Esophagus muscularis mucosa (tissue), 4 donors: ENCODE measurements around the gene MSN. TPM values are rescaled to one million over a fixed set of nuclear protein-coding genes. Genes with fewer than 3 reads are reported as not detected.
"Not testable (repeated sequence)": the region's sequence is repeated elsewhere in the genome, so short reads cannot be mapped to it uniquely, and the experiment has no call there.

Experiments used
- DNase-seq: peaks from one replicate; pipeline ENCODE4 v3.0.0-alpha.2; 2017; ENCODE audit errors: extremely low spot score
- H3K27ac ChIP-seq, 4 donors: fragments of 200-600 bp; sonication (generic); replicated peaks in 1 of 4; 1 replicate in 3 of 4; 2 replicates in 1 of 4; pipeline ENCODE4 v1.5.1; 2016 to 2019; ENCODE audit warnings: mild to moderate bottlenecking in 1 of 4
- H3K27me3 ChIP-seq, 4 donors: fragments of 200-600 bp; sonication (generic); one replicate each; pipeline versions ENCODE4 v1.5.1 to v1.6.0; 2016 to 2019
- H3K36me3 ChIP-seq, 4 donors: fragments of 200-600 bp; sonication (generic); one replicate each; pipeline ENCODE4 v1.5.1; 2016 to 2019
- H3K4me1 ChIP-seq, 4 donors: fragments of 200-600 bp; sonication (generic); one replicate each; pipeline ENCODE4 v1.5.1; 2016 to 2019
- H3K4me3 ChIP-seq, 4 donors: fragments of 200-600 bp; sonication (generic); 1 replicate in 2 of 4; 2 replicates in 2 of 4; pipeline ENCODE4 v1.5.1; 2016 to 2019; ENCODE audit warnings: mild to moderate bottlenecking in 4 of 4, moderate library complexity in 1 of 4
- H3K9me3 ChIP-seq, 4 donors: fragments of 200-600 bp; sonication (generic); 1 replicate in 3 of 4; 2 replicates in 1 of 4; pipeline ENCODE4 v1.5.1; 2016 to 2019
- EP300 ChIP-seq: sonication (generic); formaldehyde crosslinking; IDR thresholded peaks from one replicate; pipeline ENCODE4 v1.6.1; 2017; ENCODE audit warnings: antibody characterized with exemption
- POLR2A ChIP-seq: fragments of 450-650 bp; IDR thresholded peaks from one replicate; pipeline ENCODE4 v1.6.1; 2017; ENCODE audit warnings: antibody characterized with exemption, moderate library complexity, mild to moderate bottlenecking, low read depth
- POLR2AphosphoS5 ChIP-seq, 2 donors: sonication (generic); formaldehyde crosslinking; IDR thresholded peaks; one replicate each; pipeline ENCODE4 v1.6.1; 2017; ENCODE audit warnings: antibody characterized with exemption in 2 of 2
- WGBS: methylation state at CpG from one replicate; pipeline ENCODE4 v1.1.5; 2018; 5-methylcytosine and 5-hydroxymethylcytosine counted together
- intact Hi-C: fragments of 100-400 bp; cut with DNase I; formaldehyde crosslinking; loops from one replicate; pipeline ENCODE4 v1.15.1; 2023
- total RNA-seq, 4 donors: library from RNA; depleted of rRNA; stranded (reverse); fragments of >200 nt; gene quantifications; one replicate each; pipeline versions ENCODE4 v1.1.0 to v1.2.1, GENCODE V29; 2016
- TF ChIP-seq, protein P1 (sequence below), 3 experiments: fragments of 200-600 bp in 2 of 3; fragments of 450-650 bp in 1 of 3; sonication (generic) in 2 of 3; IDR thresholded peaks; one replicate each; pipeline ENCODE4 v1.5.1; 2017 to 2019; ENCODE audit warnings: antibody characterized with exemption in 3 of 3, mild to moderate bottlenecking in 2 of 3, moderate library complexity in 1 of 3

Gene MSN
- total RNA-seq, 4 donors from 2014 or later: 206 to 311 (median 290) TPM

DNA sequence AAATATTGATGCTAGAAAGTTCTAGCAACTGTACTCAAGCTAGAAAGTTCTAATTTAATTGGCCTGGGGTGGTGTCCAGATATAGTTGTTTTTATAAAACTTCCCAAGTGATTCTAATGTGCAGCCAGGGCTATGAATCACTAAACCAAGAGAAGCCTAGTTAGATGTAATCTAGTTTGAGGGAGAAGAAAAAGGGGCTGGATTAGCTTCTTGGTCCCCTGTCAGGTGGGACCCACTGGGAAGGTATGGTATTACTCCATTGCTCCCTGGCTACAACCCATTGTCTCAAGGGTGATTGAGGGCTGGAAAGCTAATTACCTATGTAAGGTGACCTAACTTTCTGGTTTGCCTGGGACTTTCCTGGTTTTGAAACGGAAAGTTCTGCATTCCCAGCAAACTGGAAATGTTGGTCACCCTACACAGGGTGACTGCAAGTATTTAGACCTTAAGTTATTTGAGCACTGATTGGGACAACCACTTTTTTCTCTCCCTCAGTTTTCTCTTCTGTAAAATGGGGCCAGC lies 23.9 kb upstream of the MSN start:
- Histone ChIP-seq H3K4me1 (peaks cover 29 to 35% (median 32%) of the 10 kb centered on the region in 4 donors), H3K9me3 (no peaks in the 10 kb centered on the region), H3K36me3 (no peaks in the 10 kb centered on the region), H3K4me3 (no peak overlapping the region), H3K27ac (peak overlapping the region; percentile 67 to 75 (median 71)), H3K27me3 (no peaks in the 10 kb centered on the region)
- intact Hi-C loops: loop anchor here (2.0 kb wide), 2 partner anchors 49 to 57 kb away; no protein-coding TSS in a partner anchor
- TF ChIP-seq POLR2A (no peak), POLR2AphosphoS5 (IDR thresholded peaks at IDR 0.05) (no peak), EP300 (no peak)
- TF ChIP-seq, protein P1, sequence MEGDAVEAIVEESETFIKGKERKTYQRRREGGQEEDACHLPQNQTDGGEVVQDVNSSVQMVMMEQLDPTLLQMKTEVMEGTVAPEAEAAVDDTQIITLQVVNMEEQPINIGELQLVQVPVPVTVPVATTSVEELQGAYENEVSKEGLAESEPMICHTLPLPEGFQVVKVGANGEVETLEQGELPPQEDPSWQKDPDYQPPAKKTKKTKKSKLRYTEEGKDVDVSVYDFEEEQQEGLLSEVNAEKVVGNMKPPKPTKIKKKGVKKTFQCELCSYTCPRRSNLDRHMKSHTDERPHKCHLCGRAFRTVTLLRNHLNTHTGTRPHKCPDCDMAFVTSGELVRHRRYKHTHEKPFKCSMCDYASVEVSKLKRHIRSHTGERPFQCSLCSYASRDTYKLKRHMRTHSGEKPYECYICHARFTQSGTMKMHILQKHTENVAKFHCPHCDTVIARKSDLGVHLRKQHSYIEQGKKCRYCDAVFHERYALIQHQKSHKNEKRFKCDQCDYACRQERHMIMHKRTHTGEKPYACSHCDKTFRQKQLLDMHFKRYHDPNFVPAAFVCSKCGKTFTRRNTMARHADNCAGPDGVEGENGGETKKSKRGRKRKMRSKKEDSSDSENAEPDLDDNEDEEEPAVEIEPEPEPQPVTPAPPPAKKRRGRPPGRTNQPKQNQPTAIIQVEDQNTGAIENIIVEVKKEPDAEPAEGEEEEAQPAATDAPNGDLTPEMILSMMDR (IDR thresholded peaks at IDR 0.05): no peak
- WGBS: 55% methylated on average over 1 of the region's 1 CpG
- DNase-seq: no peak

DNA sequence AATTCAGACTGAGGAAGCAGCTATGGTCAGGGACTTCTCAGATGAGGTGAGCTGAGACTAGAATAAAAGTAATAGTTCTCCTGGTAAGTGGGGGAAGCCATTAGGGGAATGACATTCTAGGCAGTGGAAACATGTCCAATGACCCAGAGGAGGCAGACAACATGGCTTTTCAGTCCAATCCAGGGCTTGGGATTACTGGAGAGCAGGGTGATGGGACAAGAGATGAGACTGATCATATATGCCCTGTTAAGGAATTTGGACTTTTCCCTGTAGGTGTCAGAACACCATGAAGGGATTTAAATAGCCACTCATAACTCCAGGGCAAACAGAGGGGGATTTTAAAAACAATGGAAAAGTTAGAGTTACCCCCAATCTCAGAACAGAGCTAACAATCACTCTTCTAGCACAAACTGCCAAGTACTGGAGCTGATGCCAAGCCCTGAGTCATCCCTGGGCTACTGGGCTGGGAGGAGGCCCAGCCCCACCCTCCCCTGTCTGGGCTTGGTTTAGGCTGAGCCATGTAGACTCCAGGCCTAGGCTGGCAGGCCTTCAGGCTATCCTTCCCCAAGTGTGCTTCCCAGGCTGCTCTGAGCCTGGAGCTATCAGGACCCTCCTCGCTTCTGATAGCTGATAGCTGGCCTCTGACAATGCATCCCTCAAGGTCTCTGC lies 22.7 kb upstream of the MSN start:
- TF ChIP-seq POLR2AphosphoS5 (IDR thresholded peaks at IDR 0.05): peak; percentile 56 to 68
- TF ChIP-seq, protein P1 (IDR thresholded peaks at IDR 0.05): no peak
- H3K4me3 ChIP-seq: no peak overlapping the region
- H3K36me3 ChIP-seq: no peaks in the 10 kb centered on the region
- no peaks in the 10 kb centered on the region for H3K27me3 ChIP-seq
- intact Hi-C loops: loop anchor here (2.0 kb wide), 1 partner anchor 50 kb away; no protein-coding TSS in a partner anchor
- peaks cover 29 to 35% (median 32%) of the 10 kb centered on the region in 4 donors for H3K4me1 ChIP-seq
- WGBS: 33% methylated on average over 1 of the region's 1 CpG
- DNase-seq: no peak
- no peaks in the 10 kb centered on the region for H3K9me3 ChIP-seq
- H3K27ac ChIP-seq: peak overlapping the region; percentile 67 to 75 (median 71)

DNA sequence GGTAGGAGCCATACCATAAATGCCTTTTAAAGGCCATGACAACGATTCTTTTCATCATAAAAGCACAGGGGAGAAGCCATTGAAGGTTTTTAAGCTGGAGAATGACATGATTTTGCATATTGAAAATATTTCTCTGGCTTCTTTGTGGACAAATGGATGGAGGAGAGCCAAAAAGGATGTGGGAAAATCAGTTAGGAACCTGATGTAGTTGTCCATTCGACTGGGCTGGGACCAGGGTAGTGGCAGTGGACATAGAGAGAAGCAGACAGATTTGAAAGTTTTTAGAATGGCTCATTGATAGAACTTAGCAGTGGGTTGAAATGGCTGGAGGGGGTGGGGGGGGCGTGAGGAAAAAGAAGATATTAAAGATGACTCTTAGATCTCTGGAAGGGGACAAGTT lies 19.7 kb upstream of the MSN start:
- DNase-seq: no peak
- Histone ChIP-seq H3K9me3 (no peaks in the 10 kb centered on the region), H3K36me3 (no peaks in the 10 kb centered on the region), H3K27ac (no peak overlapping the region), H3K4me3 (no peak overlapping the region), H3K4me1 (peaks cover 26 to 30% (median 28%) of the 10 kb centered on the region in 4 donors), H3K27me3 (no peaks in the 10 kb centered on the region)
- no peak for TF ChIP-seq POLR2A
- TF ChIP-seq, protein P1 (IDR thresholded peaks at IDR 0.05): no peak
- WGBS: 58% methylated on average over 3 of the region's 3 CpGs
- intact Hi-C loops: no loop called here

DNA sequence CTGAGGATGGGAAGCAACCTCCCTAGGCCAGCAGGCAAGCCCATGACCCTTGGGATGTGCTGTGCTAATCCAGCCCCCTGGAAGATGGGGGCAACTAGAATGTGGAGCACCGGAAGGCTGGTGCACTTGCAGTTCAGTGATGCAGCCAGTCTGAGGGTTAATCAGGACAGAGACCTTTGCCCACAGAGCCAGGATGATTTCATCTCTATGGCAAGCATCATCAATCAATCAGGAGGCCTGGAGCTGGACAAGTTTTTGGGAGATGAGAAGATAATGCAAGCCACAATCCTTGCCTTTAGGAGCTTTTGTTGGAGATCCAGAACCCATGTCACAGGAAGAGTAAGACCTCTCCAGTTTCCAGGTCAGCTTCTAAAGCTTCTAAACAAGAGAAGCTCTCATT lies 15.4 kb upstream of the MSN start:
- 100% methylated on average over 1 of the region's 1 CpG for WGBS
- H3K27ac ChIP-seq: no peak overlapping the region
- H3K9me3 ChIP-seq: no peaks in the 10 kb centered on the region
- TF ChIP-seq POLR2A (no peak), EP300 (no peak), POLR2AphosphoS5 (IDR thresholded peaks at IDR 0.05) (no peak)
- TF ChIP-seq, protein P1 (IDR thresholded peaks at IDR 0.05): no peak
- H3K4me3 ChIP-seq: no peak overlapping the region
- intact Hi-C loops: no loop called here
- no peak for DNase-seq
- no peaks in the 10 kb centered on the region for H3K36me3 ChIP-seq
- peaks cover 4 to 16% (median 11%) of the 10 kb centered on the region in 4 donors for H3K4me1 ChIP-seq
- H3K27me3 ChIP-seq: no peaks in the 10 kb centered on the region

DNA sequence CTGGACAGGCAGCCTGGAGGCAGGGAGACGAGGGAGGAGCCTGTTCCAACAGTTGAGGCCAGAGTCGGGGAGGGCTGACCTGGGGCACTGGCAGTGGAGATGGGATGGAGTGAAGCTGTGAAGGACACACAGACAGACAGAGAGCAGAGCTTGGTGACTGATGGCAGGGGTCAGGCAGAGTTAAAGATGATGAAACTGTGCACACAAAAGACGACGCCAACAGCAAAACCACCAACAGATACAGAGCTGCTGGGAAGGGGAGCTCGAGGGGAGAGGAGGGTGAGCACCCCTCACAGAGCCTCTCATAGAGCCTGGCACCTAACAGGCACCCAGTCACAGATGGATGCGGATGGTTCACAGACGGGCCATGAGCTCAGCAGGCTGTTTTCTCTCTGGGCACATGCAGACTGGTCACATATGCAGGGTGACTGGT lies 10.4 kb upstream of the MSN start:
- 59% methylated on average over 4 of the region's 7 CpGs for WGBS

More for the DNA sequence above, 10.4 kb upstream of the MSN start:
- Histone ChIP-seq H3K4me1 (peaks cover 4 to 18% (median 11%) of the 10 kb centered on the region in 4 donors), H3K27ac (peak overlapping the region in 3 of 4 donors; percentile 45 to 60 (median 53))
- H3K4me3 ChIP-seq, H3K27me3 ChIP-seq, intact Hi-C loops, H3K9me3 ChIP-seq, H3K36me3 ChIP-seq, DNase-seq: not testable (repeated sequence)
